HepG2 (cell line): ENCODE results near the gene KIAA0232. TPM values are rescaled to one million over a fixed set of nuclear protein-coding genes. Genes with fewer than 3 reads are reported as not detected.

Source experiments
- AGO2 ChIP-seq: fragments of 200-400 bp; formaldehyde crosslinking; optimal IDR thresholded peaks from 2 replicates; pipeline ENCODE3; 2017; ENCODE audit warnings: mild to moderate bottlenecking, low read depth, low read length, moderate library complexity
- AKAP8 ChIP-seq: sonication (generic); formaldehyde crosslinking; IDR thresholded peaks from 2 replicates; pipeline ENCODE4 v1.5.1; 2020; ENCODE audit warnings: mild to moderate bottlenecking, missing genetic modification reagents
- GATAD1 ChIP-seq: IDR thresholded peaks from 2 replicates; pipeline ENCODE4 v1.6.1; 2016; ENCODE audit warnings: missing genetic modification reagents, missing compliant biosample characterization
- HMG20B ChIP-seq: conservative IDR thresholded peaks from 2 replicates; pipeline ENCODE4 v1.6.1; 2016; ENCODE audit warnings: missing genetic modification reagents, missing compliant biosample characterization
- KDM5B ChIP-seq: sonication (generic); formaldehyde crosslinking; IDR thresholded peaks from 2 replicates; pipeline ENCODE4 v1.4.0; 2020; ENCODE audit warnings: missing genetic modification reagents, mild to moderate bottlenecking, borderline replicate concordance
- MEIS1 ChIP-seq: sonication (generic); formaldehyde crosslinking; IDR thresholded peaks from 2 replicates; pipeline ENCODE4 v1.9.0; 2021; ENCODE audit warnings: mild to moderate bottlenecking, missing genetic modification reagents, moderate library complexity, borderline replicate concordance
- PRMT3 ChIP-seq: sonication (generic); formaldehyde crosslinking; IDR thresholded peaks from 2 replicates; pipeline ENCODE4 v1.8.1; 2022; ENCODE audit warnings: low read depth, mild to moderate bottlenecking, moderate library complexity, missing genetic modification reagents, borderline replicate concordance
- RBM39 ChIP-seq: fragments of 200-400 bp; formaldehyde crosslinking; IDR thresholded peaks from one replicate; pipeline ENCODE4 v1.6.1; 2018; ENCODE audit warnings: antibody characterized with exemption, mild to moderate bottlenecking, low read depth, low read length; ENCODE audit not compliant: poor library complexity, severe bottlenecking
- SP5 ChIP-seq: IDR thresholded peaks from 2 replicates; pipeline ENCODE4 v1.6.1; 2016; ENCODE audit warnings: low read depth, borderline replicate concordance
- ZNF205 ChIP-seq: IDR thresholded peaks from 2 replicates; pipeline ENCODE4 v1.6.1; 2018; ENCODE audit warnings: missing biosample characterization, missing genetic modification reagents
- ZNF484 ChIP-seq: sonication (generic); formaldehyde crosslinking; IDR thresholded peaks from 2 replicates; pipeline ENCODE4 v1.5.1; 2020; ENCODE audit warnings: mild to moderate bottlenecking, low read depth, missing genetic modification reagents, borderline replicate concordance
- ZNF773 ChIP-seq: sonication (generic); formaldehyde crosslinking; IDR thresholded peaks from 2 replicates; pipeline ENCODE4 v1.4.0; 2020; ENCODE audit warnings: missing genetic modification reagents, borderline replicate concordance
- polyA plus RNA-seq, 8 experiments: library from polyadenylated mRNA; depleted of rRNA in 3 of 8; stranded (reverse) in 7 of 8; unstranded in 1 of 8; fragments of >200 nt; fragmentation: Illumina TruSeq in 4 of 8; extraction: Trizol in 4 of 8; gene quantifications; 2 replicates each; pipeline versions ENCODE4 v1.2.1 to v1.2.3, GENCODE V29; 2011 to 2016; ENCODE audit warnings: low read depth in 4 of 8, missing spikeins in 1 of 8, mixed read lengths in 1 of 8; ENCODE audit not compliant: insufficient read depth in 1 of 8
- total RNA-seq, 5 experiments: library from RNA; depleted of rRNA; stranded (reverse); fragments of >200 nt; fragmentation: Illumina TruSeq; extraction: Trizol; gene quantifications; 2 replicates each; pipeline ENCODE4 v1.2.3, GENCODE V29; 2016; ENCODE audit warnings: low read depth in 1 of 5
- TF ChIP-seq, protein P1 (sequence below), 2 experiments: sonication (generic) in 1 of 2; formaldehyde crosslinking in 1 of 2; IDR thresholded peaks; 2 replicates each; pipeline versions ENCODE4 v1.5.1 to v1.6.1; 2011 to 2020; ENCODE audit warnings: borderline replicate concordance in 1 of 2, low read depth in 1 of 2, low read length in 1 of 2, mild to moderate bottlenecking in 1 of 2, missing genetic modification reagents in 1 of 2, moderate library complexity in 1 of 2
- TF ChIP-seq, protein P2 (sequence below): sonication (generic); formaldehyde crosslinking; IDR thresholded peaks from 2 replicates; pipeline ENCODE4 v1.8.0; 2022; ENCODE audit warnings: missing genetic modification reagents, mild to moderate bottlenecking, borderline replicate concordance
- TF ChIP-seq, protein P3 (sequence below): sonication (generic); formaldehyde crosslinking; IDR thresholded peaks from 2 replicates; pipeline ENCODE4 v1.8.1; 2023; ENCODE audit warnings: mild to moderate bottlenecking, missing genetic modification reagents
- TF ChIP-seq, protein P4 (sequence below): IDR thresholded peaks from 2 replicates; pipeline ENCODE4 v1.6.1; 2016; ENCODE audit warnings: mild to moderate bottlenecking

KIAA0232 gene
- total and polyA plus RNA-seq, 2 of the 13 experiments (the other 11 are each of a cell fraction or from before 2014, with no cell fraction given) = 7.8 to 17.1 TPM

DNA sequence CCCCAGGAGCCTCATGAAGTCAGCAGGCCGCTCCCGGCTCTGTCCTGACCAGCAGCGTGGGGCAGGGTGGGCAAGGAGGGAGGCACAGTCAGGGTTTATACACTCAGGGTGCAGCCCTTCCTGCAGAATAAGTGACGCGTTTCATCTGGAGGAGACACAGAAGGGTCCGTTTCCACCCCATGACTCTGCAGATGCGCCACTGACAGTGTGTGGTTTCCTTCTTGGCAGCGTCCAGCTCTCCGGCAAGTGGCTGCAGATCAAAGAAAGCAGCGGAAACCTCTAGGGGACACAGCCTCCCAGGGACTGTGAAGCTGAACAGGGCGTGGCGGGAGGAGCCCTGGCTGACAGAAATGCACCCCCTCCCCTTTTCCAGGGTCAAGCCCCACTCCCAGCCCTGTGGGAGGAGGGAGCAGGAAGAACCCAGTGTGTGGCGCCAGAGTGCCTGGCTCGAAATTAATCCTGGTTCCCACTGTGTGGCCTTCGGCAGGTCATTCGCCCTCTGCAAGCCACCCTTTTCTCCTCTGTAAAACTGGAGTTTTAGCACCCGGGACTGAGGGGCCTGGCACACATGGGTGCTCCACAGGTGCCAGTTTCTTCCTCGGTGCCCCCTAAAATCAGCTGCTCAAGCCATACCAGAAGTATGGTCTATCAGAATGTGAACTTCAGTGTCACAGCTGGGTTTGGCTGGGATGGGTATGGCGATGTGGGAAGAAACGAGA, 109.8 kb downstream of the KIAA0232 start (continued):
- TF ChIP-seq, protein P1, sequence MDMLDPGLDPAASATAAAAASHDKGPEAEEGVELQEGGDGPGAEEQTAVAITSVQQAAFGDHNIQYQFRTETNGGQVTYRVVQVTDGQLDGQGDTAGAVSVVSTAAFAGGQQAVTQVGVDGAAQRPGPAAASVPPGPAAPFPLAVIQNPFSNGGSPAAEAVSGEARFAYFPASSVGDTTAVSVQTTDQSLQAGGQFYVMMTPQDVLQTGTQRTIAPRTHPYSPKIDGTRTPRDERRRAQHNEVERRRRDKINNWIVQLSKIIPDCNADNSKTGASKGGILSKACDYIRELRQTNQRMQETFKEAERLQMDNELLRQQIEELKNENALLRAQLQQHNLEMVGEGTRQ (IDR thresholded peaks at IDR 0.05; ENCODE audit: low read depth, low read length) = no peak
- TF ChIP-seq, protein P1 (CRISPR knock-in tag; IDR thresholded peaks at IDR 0.05; ENCODE audit: borderline replicate concordance) = no peak
- TF ChIP-seq GATAD1 (CRISPR knock-in tag) (peak; percentile 35; the same call in 1 of the 2 replicates), AKAP8 (0 out of 2 replicates have a peak, but pooled peaks have one; percentile 30), ZNF773 (CRISPR knock-in tag) (no peak), KDM5B (CRISPR knock-in tag) (peak; percentile 20), MEIS1 (CRISPR knock-in tag) (peak; percentile 88), ZNF484 (no peak), AGO2 (peak; percentile 69), ZNF205 (CRISPR knock-in tag) (0 out of 2 replicates have a peak, but pooled peaks have one; percentile 44), RBM39 (peak; percentile 19), PRMT3 (no peak), HMG20B (0 out of 2 replicates have a peak, but pooled peaks have one; percentile 51), SP5 (CRISPR knock-in tag) (peak; percentile 91)
- TF ChIP-seq, protein P2, sequence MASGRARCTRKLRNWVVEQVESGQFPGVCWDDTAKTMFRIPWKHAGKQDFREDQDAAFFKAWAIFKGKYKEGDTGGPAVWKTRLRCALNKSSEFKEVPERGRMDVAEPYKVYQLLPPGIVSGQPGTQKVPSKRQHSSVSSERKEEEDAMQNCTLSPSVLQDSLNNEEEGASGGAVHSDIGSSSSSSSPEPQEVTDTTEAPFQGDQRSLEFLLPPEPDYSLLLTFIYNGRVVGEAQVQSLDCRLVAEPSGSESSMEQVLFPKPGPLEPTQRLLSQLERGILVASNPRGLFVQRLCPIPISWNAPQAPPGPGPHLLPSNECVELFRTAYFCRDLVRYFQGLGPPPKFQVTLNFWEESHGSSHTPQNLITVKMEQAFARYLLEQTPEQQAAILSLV (CRISPR knock-in tag) = peak; percentile 77; the same call in 1 of the 2 replicates
- TF ChIP-seq, protein P3, sequence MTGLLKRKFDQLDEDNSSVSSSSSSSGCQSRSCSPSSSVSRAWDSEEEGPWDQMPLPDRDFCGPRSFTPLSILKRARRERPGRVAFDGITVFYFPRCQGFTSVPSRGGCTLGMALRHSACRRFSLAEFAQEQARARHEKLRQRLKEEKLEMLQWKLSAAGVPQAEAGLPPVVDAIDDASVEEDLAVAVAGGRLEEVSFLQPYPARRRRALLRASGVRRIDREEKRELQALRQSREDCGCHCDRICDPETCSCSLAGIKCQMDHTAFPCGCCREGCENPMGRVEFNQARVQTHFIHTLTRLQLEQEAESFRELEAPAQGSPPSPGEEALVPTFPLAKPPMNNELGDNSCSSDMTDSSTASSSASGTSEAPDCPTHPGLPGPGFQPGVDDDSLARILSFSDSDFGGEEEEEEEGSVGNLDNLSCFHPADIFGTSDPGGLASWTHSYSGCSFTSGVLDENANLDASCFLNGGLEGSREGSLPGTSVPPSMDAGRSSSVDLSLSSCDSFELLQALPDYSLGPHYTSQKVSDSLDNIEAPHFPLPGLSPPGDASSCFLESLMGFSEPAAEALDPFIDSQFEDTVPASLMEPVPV (CRISPR knock-in tag) = peak; percentile 74
- TF ChIP-seq, protein P4, sequence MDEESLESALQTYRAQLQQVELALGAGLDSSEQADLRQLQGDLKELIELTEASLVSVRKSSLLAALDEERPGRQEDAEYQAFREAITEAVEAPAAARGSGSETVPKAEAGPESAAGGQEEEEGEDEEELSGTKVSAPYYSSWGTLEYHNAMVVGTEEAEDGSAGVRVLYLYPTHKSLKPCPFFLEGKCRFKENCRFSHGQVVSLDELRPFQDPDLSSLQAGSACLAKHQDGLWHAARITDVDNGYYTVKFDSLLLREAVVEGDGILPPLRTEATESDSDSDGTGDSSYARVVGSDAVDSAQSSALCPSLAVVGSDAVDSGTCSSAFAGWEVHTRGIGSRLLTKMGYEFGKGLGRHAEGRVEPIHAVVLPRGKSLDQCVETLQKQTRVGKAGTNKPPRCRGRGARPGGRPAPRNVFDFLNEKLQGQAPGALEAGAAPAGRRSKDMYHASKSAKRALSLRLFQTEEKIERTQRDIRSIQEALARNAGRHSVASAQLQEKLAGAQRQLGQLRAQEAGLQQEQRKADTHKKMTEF (CRISPR knock-in tag) = peak; percentile 76
